HG03565 (cell line): ENCODE results near the gene SEC24B.
"Not testable (repeated sequence)": the region's sequence is repeated elsewhere in the genome, so short reads cannot be mapped to it uniquely, and the experiment has no call there.

Source experiments
- ATAC-seq: cut with Tn5 transposase; IDR thresholded peaks from one replicate; pipeline ENCODE4 v1.9.1; 2021; ENCODE audit warnings: mild to moderate bottlenecking, moderate library complexity; ENCODE audit not compliant: unreplicated experiment

SEC24B gene

DNA sequence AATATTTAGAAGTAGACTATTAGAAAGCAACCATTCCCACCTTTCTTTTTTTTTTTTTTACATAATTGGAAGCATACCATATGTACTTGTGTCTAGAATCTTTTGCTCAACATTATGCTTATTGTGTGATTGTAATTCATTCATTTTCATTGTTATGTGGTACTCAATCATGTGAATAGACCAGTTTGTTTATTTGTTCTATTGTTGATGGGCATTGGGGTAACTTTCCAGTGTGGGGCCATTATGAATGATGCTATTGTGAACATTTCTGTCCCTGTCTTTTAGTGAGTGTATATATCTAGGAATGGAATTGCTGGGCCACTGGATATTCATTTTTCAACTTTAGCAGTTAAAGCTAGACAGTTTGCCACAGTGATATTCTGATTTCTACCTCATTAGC is 63.9 kb downstream of the SEC24B start:
- no peak for ATAC-seq

DNA sequence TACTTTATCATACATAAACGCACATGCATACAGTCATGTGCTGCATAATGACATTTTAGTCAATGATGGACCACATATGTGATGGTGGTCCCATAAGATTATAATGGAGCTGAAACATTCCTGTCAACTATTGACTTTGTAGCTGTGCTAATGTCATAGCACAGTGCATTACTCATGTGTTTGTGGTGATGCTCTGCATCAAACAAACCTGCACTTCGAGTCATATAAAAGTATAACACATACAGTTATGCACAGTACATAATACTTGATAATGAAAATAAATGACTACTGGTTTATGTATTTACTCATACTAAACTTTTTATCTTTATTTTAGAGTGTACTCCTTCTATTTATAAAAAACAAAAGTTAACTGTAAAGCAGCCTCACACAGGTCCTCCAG is 65.9 kb downstream of the SEC24B start:
- ATAC-seq = no peak

- no peak for ATAC-seq
Observed at GRCh38 chr4:109506890-109507289, 73.3 kb downstream of the SEC24B start.

DNA sequence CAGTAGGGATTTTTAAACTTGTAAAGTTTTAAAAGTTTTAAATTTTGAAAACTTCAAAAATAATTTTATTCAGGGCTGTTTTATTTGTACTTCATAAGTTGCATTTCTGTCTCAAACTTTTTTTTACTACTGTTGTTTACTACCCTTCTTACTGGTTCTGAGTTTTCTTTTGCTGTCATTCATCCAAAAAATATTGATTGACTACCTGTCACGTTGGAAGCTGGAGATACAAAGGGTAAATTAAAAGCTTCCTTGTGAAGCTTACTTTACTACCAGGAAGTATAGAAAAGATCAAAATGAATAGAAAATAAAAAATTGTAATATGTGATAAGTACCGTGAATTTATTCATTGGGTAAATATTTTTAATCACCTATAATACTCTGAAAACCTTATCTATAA is 77.1 kb downstream of the SEC24B start:
- no peak for ATAC-seq

GRCh38 chr4:109511414-109511813 is 77.8 kb downstream of the SEC24B start:
- no peak for ATAC-seq

GRCh38 chr4:109513368-109513767 is 79.8 kb downstream of the SEC24B start:
- not testable (repeated sequence) for ATAC-seq

DNA sequence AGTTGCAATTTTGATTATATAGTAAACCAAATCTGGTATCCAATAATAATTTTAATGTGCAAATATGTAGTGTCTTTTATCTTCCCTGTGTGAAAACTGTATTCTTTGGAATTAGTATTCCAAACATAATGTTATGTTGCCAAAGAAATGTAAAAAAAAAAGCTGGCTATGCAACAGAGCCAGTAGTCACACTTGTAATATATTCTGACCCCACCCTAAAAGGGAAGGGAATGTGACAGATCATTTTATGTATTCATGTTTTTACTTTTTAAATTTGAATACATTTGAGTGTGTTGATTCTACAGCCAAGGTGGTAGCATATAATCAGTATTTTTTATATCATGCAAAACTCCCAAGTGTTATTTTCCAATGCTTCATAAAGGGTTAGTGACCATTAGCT is 98.6 kb downstream of the SEC24B start:
- no peak for ATAC-seq

GRCh38 chr4:109545401-109545800 is 111.8 kb downstream of the SEC24B start:
- ATAC-seq = no peak

GRCh38 chr4:109547394-109547793 is 113.8 kb downstream of the SEC24B start:
- ATAC-seq = no peak

DNA sequence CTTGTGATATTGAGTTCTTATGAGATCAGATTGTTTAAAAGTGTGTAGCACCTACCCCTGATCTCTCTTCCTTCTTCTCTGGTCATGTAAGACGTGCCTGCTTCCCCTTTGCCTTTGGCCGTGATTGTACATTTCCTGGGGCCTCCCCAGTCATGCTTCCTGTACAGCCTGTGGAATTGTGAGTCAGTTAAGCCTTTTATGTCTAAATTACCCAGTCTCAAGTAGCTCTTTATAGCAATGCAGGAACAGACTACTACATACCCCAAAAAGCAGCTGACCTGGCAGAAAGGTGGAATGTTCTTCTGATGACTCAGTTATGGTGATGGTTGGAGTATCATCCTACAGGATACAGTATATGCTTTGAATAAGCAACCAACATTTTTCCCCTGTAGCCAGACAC is 115.0 kb downstream of the SEC24B start:
- ATAC-seq = no peak

DNA sequence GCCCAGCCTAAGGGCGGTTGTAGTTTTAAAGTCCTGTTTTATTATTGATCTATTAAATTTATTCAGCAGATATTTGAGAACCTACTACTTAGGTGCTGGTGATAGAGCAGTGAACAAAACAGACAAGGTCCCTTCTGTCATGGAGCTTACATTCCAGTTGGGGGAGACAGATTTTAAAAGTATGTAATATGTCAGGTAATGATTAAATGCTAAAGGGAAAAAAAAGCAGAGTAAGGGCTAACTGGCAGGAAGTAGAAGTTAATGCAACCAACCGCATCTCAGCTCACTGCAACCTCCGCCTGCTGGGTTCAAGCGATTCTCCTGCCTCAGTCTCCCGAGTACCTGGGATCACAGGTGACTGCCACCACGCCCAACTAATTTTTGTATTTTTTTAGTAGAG is 118.6 kb downstream of the SEC24B start:
- ATAC-seq = no peak

GRCh38 chr4:109553130-109553529 is 119.5 kb downstream of the SEC24B start:
- no peak for ATAC-seq

GRCh38 chr4:109554971-109555370 is 121.4 kb downstream of the SEC24B start:
- no peak for ATAC-seq

DNA sequence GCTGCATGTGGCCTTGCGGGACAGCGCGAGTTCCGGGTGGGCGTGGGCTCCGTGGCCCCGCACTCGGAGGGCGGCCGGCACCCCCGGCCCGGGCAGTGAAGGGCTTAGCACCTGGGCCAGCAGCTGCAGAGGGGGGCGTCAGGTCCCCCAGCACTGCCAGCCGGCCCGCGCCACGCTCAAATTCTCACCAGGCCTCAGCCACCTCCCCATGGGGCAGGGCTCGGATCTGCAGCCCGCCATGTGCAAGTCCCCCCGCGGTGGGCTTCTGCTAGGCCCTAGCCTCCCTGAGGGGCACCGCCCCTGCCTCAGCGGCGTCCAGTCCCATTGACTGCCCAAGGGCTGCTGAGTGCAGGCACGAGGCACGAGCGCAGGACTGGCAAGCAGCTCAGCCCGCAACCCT is 123.8 kb downstream of the SEC24B start:
- ATAC-seq = no peak

- ATAC-seq = not testable (repeated sequence)
Observed at GRCh38 chr4:109558095-109558494, 124.5 kb downstream of the SEC24B start.

DNA sequence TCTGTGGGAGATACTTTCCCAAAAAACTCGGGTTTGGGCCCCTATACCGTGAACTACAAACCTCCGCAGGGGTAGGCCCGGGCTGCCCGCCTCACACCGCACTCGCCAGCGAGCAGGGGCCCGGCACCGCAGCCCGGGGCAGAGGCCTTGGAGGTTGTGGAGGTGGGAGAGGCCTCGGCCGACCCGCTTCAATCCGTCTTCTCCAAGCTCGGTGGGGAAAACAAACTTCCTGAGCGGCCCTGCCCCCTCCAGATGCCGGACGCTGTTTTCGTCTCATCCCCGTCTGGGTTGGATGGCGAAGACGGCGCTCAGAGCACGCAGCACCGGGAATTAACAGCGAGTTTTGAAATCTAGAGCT is 126.0 kb downstream of the SEC24B start:
- ATAC-seq = peak; percentile 14

DNA sequence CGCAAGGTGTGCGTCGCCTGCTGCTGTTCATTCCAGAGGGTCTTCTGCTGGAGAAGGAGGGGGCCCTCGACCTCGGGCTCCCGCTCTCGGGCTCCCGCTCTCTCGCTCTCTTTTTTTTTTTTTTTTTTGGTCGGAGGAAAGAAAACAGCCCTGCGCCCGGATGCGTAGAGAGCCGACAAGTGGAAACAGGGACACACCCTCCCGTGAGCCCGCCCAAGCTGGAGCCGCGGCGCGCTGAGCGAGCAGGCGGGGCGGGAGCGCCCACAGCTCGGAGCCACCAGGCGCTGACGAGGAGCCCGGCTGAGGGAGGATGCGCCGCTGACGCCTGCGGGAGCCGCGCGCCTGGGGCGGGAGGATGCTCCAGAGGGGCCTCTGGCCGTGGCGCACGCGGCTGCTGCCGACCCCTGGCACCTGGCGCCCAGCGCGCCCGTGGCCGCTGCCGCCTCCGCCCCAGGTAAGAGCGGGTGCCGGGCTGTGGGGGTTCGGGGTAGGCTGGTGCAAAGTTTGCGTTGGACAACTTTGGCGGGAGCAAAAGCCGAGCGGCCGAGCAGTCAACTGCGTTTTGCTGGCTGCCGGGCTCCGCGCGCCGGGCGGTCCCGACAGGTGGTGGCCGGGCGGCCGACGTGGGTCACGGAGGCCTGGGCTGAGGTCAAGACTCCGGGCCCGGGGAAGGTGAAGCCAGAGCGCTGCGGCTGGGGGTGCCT is 126.5 kb downstream of the SEC24B start, which contains the start of gene MCUB:
Gene MCUB, plus strand, starts transcription at position 264 of the 704 bp plus-strand sequence. Its CDS starts 92 bp downstream, at position 356.
- ATAC-seq = peak; percentile 83

DNA sequence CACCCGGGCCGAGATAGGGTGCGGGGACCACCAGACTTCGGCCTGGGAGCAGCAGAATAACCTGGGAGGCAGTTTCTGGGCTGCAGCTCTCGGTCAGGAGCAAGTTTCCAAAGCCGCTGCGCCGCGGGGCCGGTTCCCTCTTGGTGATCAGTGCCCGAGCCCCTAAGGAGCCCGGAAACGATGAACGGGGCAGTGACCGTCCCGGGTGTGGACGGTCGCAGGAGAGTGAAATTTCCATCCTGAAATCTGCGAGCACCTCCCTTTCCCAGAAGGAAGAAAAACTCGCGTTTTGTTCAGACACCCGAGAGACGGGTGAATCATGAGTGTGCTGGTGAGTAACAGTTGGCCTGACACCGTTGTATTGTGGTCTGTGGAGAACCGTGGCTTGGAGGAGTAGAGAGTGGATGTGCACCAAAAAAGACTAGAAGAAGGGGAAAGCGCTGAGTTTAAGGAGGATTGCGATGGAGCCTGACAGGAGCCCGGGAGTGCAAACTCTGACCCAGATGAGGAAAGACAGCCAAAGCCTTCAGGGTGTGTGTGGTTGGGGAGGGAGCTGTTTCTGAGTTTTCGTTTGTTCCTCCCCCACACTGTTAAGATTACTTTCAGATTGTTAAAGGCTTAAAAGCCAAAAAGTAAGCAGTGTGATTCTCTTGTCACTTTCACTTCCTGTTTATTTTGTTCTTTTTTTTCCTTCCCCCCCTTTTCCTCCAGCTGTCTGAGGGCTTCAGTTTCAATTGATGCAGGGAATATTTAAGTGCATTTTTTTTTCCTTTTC is 127.3 kb downstream of the SEC24B start:
- peak; percentile 61 for ATAC-seq

- no peak for ATAC-seq
Observed at GRCh38 chr4:109562457-109563239, 129.0 kb downstream of the SEC24B start.

- no peak for ATAC-seq
Observed at GRCh38 chr4:109571494-109571893, 137.9 kb downstream of the SEC24B start.

DNA sequence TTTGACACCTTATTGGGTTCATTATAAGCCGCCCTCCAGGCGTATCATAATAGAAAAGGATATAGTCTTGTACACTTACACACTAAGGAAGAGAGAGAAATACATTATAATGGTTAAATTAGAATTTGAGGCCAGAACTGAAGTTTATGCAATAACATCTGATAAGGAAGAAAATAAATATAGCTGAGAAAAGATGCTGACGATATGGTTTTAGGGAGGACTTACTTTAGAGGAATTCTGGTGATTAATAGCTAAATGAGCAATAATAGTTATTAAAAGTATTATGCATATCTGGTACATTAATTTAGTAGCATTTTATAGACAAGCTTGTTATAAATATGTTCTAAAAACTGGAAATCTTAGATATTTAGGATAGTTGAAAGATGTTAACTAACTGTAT is 138.5 kb downstream of the SEC24B start:
- ATAC-seq = no peak

- ATAC-seq = no peak
Observed at GRCh38 chr4:109574443-109574850, 140.8 kb downstream of the SEC24B start.
